ENCODE measurements around the gene KMT2E.

Gene KMT2E

DNA sequence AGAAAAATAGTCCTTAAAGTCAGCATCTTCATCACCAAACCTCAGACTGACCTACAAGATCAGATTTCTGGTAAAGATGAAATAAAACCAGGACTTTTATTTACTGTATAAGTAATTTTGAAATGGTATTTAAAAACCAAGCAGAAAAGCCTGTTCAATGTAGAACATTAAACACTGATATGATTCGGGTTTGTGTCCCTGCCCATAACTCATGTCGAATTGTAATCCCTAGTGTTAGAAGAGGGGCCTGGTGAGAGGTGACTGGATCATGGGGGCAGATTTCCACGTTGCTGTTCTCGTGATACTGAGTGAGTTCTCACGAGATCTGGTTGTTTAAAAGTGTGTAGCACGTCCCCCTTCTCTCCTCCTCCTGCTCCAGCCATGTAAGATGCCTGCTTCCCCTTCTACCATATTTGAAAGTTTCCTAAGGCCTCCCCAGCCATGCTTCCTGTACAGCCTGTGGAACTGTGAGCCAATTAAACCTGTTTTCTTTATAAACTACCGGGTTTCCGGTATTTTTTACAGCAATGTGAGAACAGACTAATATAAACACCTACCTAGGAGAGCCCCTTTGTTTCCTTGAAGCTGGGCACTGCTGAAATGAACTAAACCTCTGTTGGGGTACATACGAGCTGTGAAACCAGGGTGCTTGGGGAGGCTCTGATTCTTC is 120.1 kb downstream of the KMT2E start:
- no peak for DNase-seq

DNA sequence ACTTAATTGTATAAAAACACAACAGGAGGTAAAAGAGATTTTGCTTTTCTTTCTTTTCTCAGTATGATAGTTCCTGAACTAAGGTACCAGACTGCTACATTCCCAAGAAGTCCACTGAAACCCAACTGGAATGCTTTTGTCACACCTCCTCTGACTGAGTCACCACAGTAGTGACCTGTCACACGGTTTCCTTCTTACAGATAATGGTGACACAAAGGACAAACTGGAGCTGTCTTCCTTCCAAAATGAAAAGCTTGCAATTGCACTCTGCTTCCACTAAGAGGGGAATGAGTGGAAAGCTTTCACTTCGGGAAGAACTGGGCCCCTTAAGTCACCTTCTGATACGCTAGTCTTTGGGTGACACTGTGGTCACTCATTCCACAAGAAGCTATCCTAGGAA is 122.2 kb downstream of the KMT2E start:
- no peak for DNase-seq

DNA sequence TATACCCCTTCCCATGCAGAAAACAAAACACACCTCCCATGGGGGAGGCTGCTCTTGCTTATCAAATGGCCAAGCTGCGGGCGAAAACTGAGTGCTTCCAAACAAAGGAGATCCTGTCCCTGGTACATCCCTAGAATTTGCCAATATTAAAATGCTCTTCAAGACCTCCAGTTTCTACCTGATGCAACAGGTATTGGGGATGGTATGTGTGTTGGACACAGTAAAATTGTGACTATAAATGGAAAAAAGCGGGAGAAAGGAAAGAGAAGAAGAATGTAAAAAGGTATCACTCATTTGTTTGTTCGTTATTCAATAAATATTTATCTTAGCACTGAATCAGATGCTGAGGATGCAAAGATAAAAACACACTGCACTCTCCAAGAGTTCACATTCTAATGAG is 123.9 kb downstream of the KMT2E start:
- no peak for DNase-seq

GRCh38 chr7:105139381-105139780 is 125.4 kb downstream of the KMT2E start:
- no peak for DNase-seq

- no peak for DNase-seq
Observed at GRCh38 chr7:105141068-105141467, 127.1 kb downstream of the KMT2E start.

- no peak for DNase-seq
Observed at GRCh38 chr7:105149827-105150226, 135.8 kb downstream of the KMT2E start.

GRCh38 chr7:105151152-105151551 is 137.1 kb downstream of the KMT2E start:
- no peak for DNase-seq

GRCh38 chr7:105153531-105153930 is 139.5 kb downstream of the KMT2E start:
- DNase-seq = no peak

DNA sequence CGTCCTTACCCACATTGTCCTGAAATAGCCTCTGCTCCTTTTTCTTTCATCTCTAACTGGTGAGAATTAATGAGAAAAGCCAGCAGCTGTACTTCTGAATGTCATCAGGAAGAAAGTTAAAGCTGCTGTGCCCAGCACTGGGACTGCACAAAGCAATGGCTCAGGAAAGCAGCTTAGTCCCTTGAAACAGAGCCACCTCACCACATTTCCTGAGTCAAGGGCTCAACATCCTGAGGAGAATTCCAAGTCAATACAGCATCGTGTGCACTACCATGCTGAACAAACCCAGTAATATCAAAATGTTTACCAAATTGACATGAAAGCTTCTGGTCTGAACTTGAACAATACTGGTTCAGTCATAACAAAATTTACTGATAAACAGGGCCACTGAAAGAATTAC is 140.1 kb downstream of the KMT2E start:
- no peak for DNase-seq

GRCh38 chr7:105156731-105157130 is 142.7 kb downstream of the KMT2E start:
- no peak for DNase-seq

- no peak for DNase-seq
Observed at GRCh38 chr7:105157278-105157677, 143.3 kb downstream of the KMT2E start.

DNA sequence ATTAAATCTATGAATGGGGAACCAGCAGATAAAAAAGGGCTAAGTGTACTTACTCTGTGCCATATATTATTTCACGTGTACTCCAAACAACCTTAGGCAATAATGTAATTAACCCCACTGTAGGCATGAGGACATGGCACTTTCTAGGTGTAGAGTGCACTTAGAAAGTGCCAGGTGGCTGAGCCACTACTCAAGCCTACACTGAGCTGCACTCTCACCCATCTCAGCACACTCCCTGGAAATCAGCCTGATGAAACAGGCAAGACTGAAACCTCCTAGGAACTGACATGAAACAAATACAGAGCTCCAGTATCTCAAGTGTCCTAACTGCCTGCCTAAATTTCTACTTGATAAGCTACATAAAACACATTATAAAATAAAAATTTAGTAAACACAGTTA is 147.4 kb downstream of the KMT2E start:
- no peak for DNase-seq
